ENCODE data around the gene ZNF605.

- TF ChIP-seq CTCF (IDR thresholded peaks at IDR 0.05): no peak
- no peak for TF ChIP-seq POLR2A (IDR thresholded peaks at IDR 0.05)
- no peak for TF ChIP-seq EP300 (IDR thresholded peaks at IDR 0.05; ENCODE audit: low read depth)
- no peak for TF ChIP-seq POLR2AphosphoS5 (IDR thresholded peaks at IDR 0.05)
These were observed 33.4 kb downstream of the ZNF605 start for GRCh38 chr12:132922676-132923075.
